HuH-7.5 (cell line): ENCODE data around the gene SELE.

ENCODE experiments used
- DNase-seq: peaks from one replicate; pipeline ENCODE4 v3.0.0; 2011; ENCODE audit warnings: low spot score

SELE gene

GRCh38 chr1:169681140-169681539 is 52.7 kb downstream of the SELE start:
- no peak for DNase-seq

GRCh38 chr1:169680377-169681019 is 53.4 kb downstream of the SELE start:
- DNase-seq: no peak

GRCh38 chr1:169679692-169680091 is 54.2 kb downstream of the SELE start:
- DNase-seq: no peak

GRCh38 chr1:169676001-169676400 is 57.9 kb downstream of the SELE start:
- no peak for DNase-seq
